Left lobe of liver (tissue), 1 donor: ENCODE data around the gene DCAF6. TPM values are rescaled to one million over a fixed set of nuclear protein-coding genes. Genes with fewer than 3 reads are reported as not detected.

Experiments used
- total RNA-seq: library from RNA; stranded (reverse); gene quantifications from one replicate; pipeline ENCODE4 v1.2.1, GENCODE V29; 2021
- donor health status: DM: no; HTN: yes; CAD: no.

DCAF6 gene
- total RNA-seq, 1 donor from 2014 or later = 49.0 TPM

Other genes with a start within 250 kb of the DCAF6 start
- gene MPZL1, start 214.7 kb upstream of the DCAF6 start, total RNA-seq = 17.8 TPM
- gene ADCY10, start 22.5 kb upstream of the DCAF6 start, total RNA-seq = 5.5 TPM
- 158 TPM for gene MPC2, start 389 bp downstream of the DCAF6 start, total RNA-seq
- 0.38 TPM for gene GPR161, start 200.2 kb downstream of the DCAF6 start, total RNA-seq
- 10.9 TPM for gene TIPRL, start 242.3 kb downstream of the DCAF6 start, total RNA-seq